ENCODE measurements around the gene NSFL1C. TPM values are rescaled to one million over a fixed set of nuclear protein-coding genes. Genes with fewer than 3 reads are reported as not detected.

NSFL1C gene
- polyA plus RNA-seq, 1 of the 3 experiments (the other 2 are of a cell fraction) = 45.9 TPM

DNA sequence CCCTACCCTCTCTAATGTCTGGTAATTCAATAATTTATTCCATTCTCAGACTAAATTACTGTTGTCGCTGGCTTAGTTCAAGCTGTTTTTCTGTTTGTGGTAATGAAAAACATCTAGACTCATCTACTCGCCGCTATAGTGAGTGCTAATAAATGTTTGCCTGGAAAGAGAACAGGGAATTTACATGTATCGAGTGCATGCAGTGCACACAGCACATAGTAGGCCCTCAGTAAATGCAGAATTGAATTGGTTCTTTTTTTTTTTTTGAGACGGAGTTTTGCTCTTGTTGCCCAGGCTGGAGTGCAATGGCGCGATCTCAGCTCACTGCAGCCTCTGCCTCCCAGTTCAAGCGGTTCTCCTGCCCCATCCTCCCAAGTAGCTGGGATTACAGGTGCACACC is 7.7 kb upstream of the NSFL1C start (continued):
- TF ChIP-seq FOXM1 (IDR thresholded peaks at IDR 0.05; ENCODE audit: low read depth) (no peak), GATA2 (CRISPR knock-in tag; IDR thresholded peaks at IDR 0.05) (no peak), NRF1 (IDR thresholded peaks at IDR 0.05; ENCODE audit: low read depth, low read length) (no peak), TAF1 (IDR thresholded peaks at IDR 0.05; ENCODE audit: borderline replicate concordance, low read depth, low read length) (no peak)

DNA sequence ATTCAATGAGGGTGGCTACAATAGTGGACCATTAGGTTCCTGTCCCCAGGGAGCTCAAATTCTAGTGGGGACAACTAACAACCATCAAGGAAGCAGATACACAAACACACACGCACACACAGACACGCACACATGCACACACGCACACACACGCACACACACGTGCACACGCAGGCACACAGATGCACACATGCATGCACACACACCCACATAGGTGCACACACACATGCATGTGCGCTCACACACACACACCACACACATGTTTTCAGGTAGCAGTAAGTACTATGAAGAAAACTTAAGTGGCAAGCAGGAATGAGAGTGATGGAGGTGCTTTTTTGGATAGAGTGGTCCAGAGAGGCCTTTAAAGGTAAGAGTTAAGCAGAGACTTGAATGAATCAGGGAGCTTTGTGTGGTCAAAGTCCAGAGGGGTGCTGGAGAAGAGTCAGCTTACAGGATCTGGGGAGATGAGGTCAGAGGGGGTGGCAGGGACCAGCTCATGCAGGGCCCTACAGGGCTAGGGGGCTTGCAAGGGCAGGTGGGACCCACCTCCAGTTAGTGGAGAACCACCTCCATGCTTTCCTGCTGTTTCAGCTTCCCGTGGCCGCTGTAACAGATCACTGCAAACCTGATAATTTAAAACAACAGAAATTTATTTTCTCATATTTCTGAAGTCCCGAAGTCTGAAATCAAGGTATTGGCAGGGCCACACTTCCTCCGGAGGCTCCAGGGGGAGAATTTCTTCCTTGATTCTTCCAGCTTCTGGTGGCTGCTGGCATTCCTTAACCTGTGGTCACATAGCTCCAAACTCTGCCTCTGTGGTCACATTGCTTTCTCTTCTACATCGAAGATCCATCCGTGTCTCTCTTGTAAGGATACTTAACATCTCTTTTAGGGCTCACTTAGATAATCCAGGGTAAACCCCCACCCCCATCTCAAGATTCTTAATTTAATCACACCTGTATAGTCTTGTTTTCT is 6.9 kb upstream of the NSFL1C start:
- POLR2A ChIA-PET = no interaction called here

DNA sequence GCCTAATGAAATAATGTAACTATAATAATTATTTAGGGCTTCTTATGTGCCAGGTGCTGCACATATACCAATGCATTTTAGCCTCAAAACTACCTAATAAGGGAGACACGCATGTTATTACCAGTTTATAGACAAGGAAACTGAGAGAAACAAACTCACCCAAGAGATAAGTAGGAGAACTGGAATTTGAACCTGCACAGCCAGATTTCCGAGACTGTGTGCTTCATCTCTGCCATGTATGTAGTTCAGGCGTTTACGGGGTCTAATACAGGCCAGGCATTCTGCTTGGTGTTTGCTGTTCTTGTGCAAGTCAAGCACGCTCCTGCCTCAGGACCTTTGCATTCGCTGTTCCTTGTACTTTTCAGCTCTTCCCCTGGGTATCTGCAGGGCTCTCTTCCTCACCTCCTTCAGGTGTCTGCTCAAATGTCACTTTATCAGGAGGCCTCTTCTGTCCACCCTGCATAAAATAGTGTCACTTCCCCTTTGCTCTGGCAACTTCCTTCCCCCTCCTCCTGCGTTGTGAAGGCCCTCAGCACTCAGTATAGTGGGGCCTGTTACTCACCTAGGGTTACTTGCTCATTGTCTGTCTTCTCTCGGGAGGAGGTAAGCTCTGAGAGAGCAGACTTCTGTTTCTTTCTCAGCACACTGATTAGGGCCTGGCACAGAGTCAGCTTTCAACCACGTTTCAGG is 6.1 kb upstream of the NSFL1C start:
- Histone ChIP-seq H3K9me2 (no peaks in the 10 kb centered on the region), H3K79me2 (ENCODE audit: insufficient read depth) (no peaks in the 10 kb centered on the region), H3K36me3 (replicated peaks in 1 of 2; ENCODE audit: control insufficient read depth in 1 of 2, insufficient read depth in 2 of 2, low read length in 1 of 2) (no peaks in the 10 kb centered on the region), H3K4me3 (ENCODE audit: low read depth in 2 of 2, low read length in 1 of 2) (no peak overlapping the region), H3K9me3 (no peaks in the 10 kb centered on the region), H3K27ac (ENCODE audit: low read depth in 2 of 2, low read length in 1 of 2) (no peak overlapping the region), H3K9ac (no peak overlapping the region), H3F3A (replicated peaks; ENCODE audit: insufficient read depth) (peaks cover 5% of the 10 kb centered on the region), H4K20me1 (ENCODE audit: insufficient read depth) (no peaks in the 10 kb centered on the region), H3K4me1 (ENCODE audit: control insufficient read depth in 1 of 2, insufficient read depth in 2 of 2, low read depth in 1 of 2, low read length in 1 of 2) (0 out of 4 replicates have a peak, but pooled peaks cover 0 to 5% of the 10 kb centered on the region in 2 experiments), H2AFZ (ENCODE audit: low read depth) (no peak overlapping the region), H3K27me3 (ENCODE audit: insufficient read depth) (no peaks in the 10 kb centered on the region), H3K4me2 (no peak overlapping the region)
- no peak for TF ChIP-seq EP300 (IDR thresholded peaks at IDR 0.05; ENCODE audit: borderline replicate concordance in 1 of 2, low read depth in 1 of 2, low read length in 1 of 2)
- TF ChIP-seq POLR2AphosphoS5 (IDR thresholded peaks at IDR 0.05; ENCODE audit: low read depth, low read length) = no peak
- TF ChIP-seq GATA2 (CRISPR knock-in tag; IDR thresholded peaks at IDR 0.05) = no peak
- TF ChIP-seq NRF1 (IDR thresholded peaks at IDR 0.05; ENCODE audit: low read depth, low read length) = no peak
- TF ChIP-seq ELF1 (IDR thresholded peaks at IDR 0.05) = no peak
- TF ChIP-seq, protein P1, sequence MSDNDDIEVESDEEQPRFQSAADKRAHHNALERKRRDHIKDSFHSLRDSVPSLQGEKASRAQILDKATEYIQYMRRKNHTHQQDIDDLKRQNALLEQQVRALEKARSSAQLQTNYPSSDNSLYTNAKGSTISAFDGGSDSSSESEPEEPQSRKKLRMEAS (IDR thresholded peaks at IDR 0.05; ENCODE audit: low read depth) = no peak
- no peak for TF ChIP-seq EZH2phosphoT487 (IDR thresholded peaks at IDR 0.05; ENCODE audit: borderline replicate concordance, low read depth)
- TF ChIP-seq CHD2 (IDR thresholded peaks at IDR 0.05; ENCODE audit: low read length, partially characterized antibody) = no peak
- TF ChIP-seq RCOR1 (IDR thresholded peaks at IDR 0.05; ENCODE audit: low read length) = no peak
- TF ChIP-seq TCF12 (IDR thresholded peaks at IDR 0.05) = no peak
- WGBS (ENCODE audit: low lambda C conversion rate) = 68% methylated on average over 9 of the region's 9 CpGs
- DNase-seq = no peak
- ChIA-PET POLR2A (no interaction called here), CTCF (interaction anchor here (1.2 to 1.5 kb wide), 2 partner anchors 160 to 263 kb away, joined by 3 to 5 read pairs; no protein-coding TSS in a partner anchor)

More for the DNA sequence above, 6.9 kb upstream of the NSFL1C start:
- peaks cover 5% of the 10 kb centered on the region for H3F3A ChIP-seq (replicated peaks; ENCODE audit: insufficient read depth)
- H3K9ac ChIP-seq = no peak overlapping the region
- WGBS (ENCODE audit: low lambda C conversion rate) = 63% methylated on average over 13 of the region's 13 CpGs
- H2AFZ ChIP-seq (ENCODE audit: low read depth) = no peak overlapping the region
- H3K4me2 ChIP-seq = no peak overlapping the region
- no peak overlapping the region for H3K27ac ChIP-seq (ENCODE audit: low read depth in 2 of 2, low read length in 1 of 2)
- H3K36me3 ChIP-seq (replicated peaks in 1 of 2; ENCODE audit: control insufficient read depth in 1 of 2, insufficient read depth in 2 of 2, low read length in 1 of 2) = no peaks in the 10 kb centered on the region
- CTCF ChIA-PET = interaction anchor here (0.9 to 1.4 kb wide), 3 partner anchors 161 to 264 kb away, joined by 3 to 6 read pairs (median 3); no protein-coding TSS in a partner anchor
- H3K27me3 ChIP-seq (ENCODE audit: insufficient read depth) = no peaks in the 10 kb centered on the region
- no peaks in the 10 kb centered on the region for H4K20me1 ChIP-seq (ENCODE audit: insufficient read depth)
- peaks cover 0 to 9% of the 10 kb centered on the region in 2 experiments; a peak in 1 of 4 replicates for H3K4me1 ChIP-seq (ENCODE audit: control insufficient read depth in 1 of 2, insufficient read depth in 2 of 2, low read depth in 1 of 2, low read length in 1 of 2)
- TF ChIP-seq SMC3 (IDR thresholded peaks at IDR 0.05; ENCODE audit: low read depth, low read length) (no peak), NFIC (IDR thresholded peaks at IDR 0.05; ENCODE audit: borderline replicate concordance) (no peak), RXRA (IDR thresholded peaks at IDR 0.05; ENCODE audit: borderline replicate concordance, low read depth) (no peak), POLR2AphosphoS5 (IDR thresholded peaks at IDR 0.05; ENCODE audit: low read depth, low read length) (no peak)
- TF ChIP-seq, protein P2, sequence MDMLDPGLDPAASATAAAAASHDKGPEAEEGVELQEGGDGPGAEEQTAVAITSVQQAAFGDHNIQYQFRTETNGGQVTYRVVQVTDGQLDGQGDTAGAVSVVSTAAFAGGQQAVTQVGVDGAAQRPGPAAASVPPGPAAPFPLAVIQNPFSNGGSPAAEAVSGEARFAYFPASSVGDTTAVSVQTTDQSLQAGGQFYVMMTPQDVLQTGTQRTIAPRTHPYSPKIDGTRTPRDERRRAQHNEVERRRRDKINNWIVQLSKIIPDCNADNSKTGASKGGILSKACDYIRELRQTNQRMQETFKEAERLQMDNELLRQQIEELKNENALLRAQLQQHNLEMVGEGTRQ (IDR thresholded peaks at IDR 0.05; ENCODE audit: borderline replicate concordance, low read depth, low read length) = no peak
- H3K9me3 ChIP-seq = no peaks in the 10 kb centered on the region
- H3K79me2 ChIP-seq (ENCODE audit: insufficient read depth) = no peaks in the 10 kb centered on the region
- no peak overlapping the region for H3K4me3 ChIP-seq (ENCODE audit: low read depth in 2 of 2, low read length in 1 of 2)
- no peaks in the 10 kb centered on the region for H3K9me2 ChIP-seq
- DNase-seq = no peak
